Measurements from ENCODE around the gene CHRNA10.
"Not testable (repeated sequence)": the region's sequence is repeated elsewhere in the genome, so short reads cannot be mapped to it uniquely, and the experiment has no call there.

Gene CHRNA10

DNA sequence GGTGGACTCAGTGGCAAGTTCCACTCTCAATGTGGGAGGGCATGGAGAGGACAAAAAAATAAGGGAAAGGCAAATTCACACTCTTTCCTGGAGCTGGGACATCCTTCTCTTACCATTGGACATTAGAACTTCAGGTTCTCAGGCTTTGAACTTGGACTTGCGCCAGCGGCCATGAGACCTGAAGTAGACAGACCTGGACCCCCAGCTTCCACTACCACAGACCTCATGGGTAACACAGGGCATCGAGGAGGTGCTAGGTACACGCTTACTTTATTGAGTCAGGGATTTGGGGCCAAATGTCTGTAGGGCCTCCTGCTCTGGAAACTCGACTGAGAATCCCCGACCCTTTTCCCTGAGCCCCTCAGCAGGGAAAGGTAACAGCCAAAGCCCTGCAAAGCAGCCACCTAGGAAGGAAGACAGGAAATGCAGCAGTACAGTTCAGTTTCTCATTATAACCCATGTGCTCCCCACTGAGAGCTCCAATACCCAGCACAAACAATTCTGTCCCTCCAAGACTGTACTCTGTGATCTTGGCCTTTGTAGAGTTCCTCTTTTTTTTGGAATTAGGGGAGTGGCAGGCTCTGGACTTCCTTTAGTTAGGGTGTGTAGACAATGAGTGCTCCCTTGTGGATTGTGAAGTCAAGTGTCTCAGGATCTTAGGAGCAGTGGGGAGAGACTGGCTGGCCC is 5.7 kb downstream of the CHRNA10 start:
- DNase-seq (ENCODE audit: extremely low read depth in 1 of 2, low read depth in 1 of 2), result no peak

GRCh38 chr11:3664032-3664630 is 7.1 kb downstream of the CHRNA10 start:
- no peak for DNase-seq (ENCODE audit: extremely low read depth in 1 of 2, low read depth in 1 of 2)

- no peak for DNase-seq (ENCODE audit: extremely low read depth in 1 of 2, low read depth in 1 of 2)
Measured at GRCh38 chr11:3662856-3663255, 8.3 kb downstream of the CHRNA10 start.

- DNase-seq (ENCODE audit: extremely low read depth in 1 of 2, low read depth in 1 of 2), result no peak
Measured at GRCh38 chr11:3660960-3661359, 10.2 kb downstream of the CHRNA10 start.

DNA sequence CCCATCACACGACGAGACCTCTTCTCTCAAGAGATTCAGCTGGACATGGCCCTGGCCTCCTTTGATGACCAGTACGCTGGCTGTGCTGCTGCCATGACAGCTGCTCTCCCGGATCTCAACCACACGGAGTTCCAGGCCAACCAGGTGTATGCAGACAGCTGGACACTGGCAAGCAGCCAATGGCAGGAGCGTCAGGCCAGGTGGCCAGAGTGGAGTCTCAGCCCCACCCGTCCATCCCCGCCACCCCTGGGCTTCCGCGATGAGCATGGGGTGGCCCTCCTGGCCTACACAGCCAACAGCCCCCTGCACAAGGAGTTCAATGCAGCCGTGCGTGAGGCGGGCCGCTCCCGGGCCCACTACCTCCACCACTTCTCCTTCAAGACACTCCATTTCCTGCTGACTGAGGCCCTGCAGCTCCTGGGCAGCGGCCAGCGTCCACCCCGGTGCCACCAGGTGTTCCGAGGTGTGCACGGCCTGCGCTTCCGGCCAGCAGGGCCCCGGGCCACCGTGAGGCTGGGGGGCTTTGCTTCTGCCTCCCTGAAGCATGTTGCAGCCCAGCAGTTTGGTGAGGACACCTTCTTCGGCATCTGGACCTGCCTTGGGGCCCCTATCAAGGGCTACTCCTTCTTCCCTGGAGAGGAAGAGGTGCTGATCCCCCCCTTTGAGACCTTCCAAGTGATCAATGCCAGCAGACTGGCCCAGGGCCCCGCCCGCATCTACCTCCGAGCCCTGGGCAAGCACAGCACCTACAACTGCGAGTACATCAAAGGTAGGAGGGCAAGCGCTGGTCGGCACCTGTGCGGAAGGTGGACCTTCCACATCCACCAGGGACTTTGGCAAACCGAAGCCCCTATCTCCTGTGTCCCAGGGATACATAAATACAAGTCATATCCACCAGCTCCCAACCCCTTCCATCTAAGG is 11.3 kb downstream of the CHRNA10 start:
- DNase-seq (ENCODE audit: extremely low read depth in 1 of 2, low read depth in 1 of 2), result no peak

GRCh38 chr11:3658252-3658651 is 12.9 kb downstream of the CHRNA10 start:
- no peak for DNase-seq (ENCODE audit: extremely low read depth in 1 of 2, low read depth in 1 of 2)

DNA sequence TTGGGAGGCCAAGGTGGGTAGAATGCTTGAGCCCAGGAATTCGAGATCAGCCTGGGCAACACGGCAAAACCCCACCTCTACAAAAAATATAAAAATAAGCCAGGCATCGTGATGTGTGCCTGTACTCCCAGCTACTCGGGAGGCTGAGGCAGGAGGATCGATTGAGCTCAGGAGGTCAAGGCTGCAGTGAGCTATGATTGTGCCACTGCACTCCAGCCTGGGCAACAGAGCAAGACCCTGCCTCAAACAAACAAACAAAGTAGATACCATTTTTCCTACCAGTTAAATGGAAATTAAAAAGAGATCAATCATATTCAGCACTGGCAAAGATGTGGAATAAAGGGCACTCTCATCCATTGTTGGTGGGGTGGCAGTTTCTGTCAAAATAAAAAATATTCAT is 13.9 kb downstream of the CHRNA10 start:
- not testable (repeated sequence) for DNase-seq (ENCODE audit: extremely low read depth in 1 of 2, low read depth in 1 of 2)

DNA sequence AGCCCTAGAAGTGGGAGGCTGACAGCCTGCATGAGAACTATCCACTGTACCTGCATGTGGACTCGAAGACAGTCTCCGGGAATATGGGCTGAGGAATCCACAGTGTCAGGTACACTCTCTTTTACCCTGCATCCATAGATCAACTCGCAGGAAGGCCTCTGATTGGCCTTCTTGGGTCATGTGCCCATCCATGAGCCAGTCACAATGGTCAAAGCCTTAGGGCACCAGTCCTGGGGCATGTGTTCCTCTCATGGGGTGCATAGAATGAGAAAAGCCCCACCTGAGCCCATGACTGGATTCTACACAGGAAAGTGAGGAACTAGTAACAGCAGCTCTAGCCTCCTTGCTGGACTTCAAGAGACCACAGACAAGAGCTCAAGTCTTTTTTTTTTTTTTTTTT is 15.6 kb downstream of the CHRNA10 start:
- DNase-seq (ENCODE audit: extremely low read depth in 1 of 2, low read depth in 1 of 2), result no peak

DNA sequence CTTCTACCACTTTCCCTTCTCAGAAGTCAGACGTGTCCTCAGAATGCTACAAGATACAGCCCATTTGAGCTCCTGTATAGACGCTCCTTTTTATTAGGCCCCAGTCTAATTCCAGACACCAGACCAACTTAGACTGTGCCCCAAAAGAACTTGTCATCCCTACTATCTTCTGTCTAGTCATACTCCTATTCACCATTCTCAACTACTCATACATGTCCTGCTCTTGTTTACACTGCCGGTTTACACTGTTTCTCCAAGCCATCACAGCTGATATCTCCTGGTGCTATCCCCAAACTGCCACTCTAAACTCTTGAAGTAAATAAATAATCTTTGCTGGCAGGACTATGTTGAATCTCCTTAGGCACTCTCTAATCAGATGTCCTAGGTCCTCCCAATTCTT is 18.7 kb downstream of the CHRNA10 start:
- DNase-seq (ENCODE audit: extremely low read depth in 1 of 2, low read depth in 1 of 2), result not testable (repeated sequence)

- not testable (repeated sequence) for DNase-seq (ENCODE audit: extremely low read depth in 1 of 2, low read depth in 1 of 2)
Measured at GRCh38 chr11:3649374-3649773, 21.8 kb downstream of the CHRNA10 start.

DNA sequence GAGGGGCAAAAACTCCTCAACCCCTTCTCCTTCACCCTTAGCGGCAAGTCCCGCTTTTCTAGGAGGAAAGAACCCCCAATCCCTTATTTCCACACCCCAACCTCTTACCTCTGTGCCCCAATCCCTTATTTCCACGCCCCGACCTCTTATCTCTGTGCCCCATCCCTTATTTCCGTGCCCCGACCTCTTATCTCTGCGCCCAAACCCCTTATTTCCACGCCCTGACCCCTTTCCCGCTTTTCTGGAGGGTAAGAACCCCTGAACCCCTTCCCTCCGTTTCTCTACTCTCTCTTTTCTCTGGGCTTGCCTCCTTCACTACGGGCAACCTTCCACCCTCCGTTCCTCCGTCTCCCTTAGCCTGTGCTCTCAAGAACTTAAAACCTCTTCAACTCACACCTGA is 22.3 kb downstream of the CHRNA10 start:
- not testable (repeated sequence) for DNase-seq (ENCODE audit: extremely low read depth in 1 of 2, low read depth in 1 of 2)

DNA sequence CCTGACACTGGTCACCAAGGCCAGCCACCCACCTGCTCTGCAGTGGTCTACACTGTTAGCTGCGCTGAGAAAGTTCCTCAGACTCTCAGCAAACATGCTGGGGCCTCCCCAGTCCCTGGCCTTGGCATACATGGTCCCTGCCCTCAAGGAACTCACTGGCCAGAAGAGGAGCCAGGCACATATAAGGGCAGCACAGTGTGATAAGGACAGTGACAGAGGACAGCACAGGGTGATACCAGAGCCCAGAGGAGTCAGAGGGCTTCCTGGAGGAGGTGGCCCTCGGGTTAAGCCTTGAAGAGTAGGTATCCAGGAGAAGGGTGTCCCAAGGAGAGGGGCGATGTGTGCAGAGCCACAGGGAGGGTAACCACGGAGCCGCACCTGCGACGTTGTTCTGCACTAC is 25.6 kb downstream of the CHRNA10 start:
- no peak for DNase-seq (ENCODE audit: extremely low read depth in 1 of 2, low read depth in 1 of 2)

- no peak for DNase-seq (ENCODE audit: extremely low read depth in 1 of 2, low read depth in 1 of 2)
Measured at GRCh38 chr11:3644817-3645235, 26.4 kb downstream of the CHRNA10 start, which contains the start of gene ART1. ART1 (plus strand) TSS chr11:3645128; CDS start chr11:3659214, 14,086 bp downstream.

GRCh38 chr11:3643102-3643546 is 28.1 kb downstream of the CHRNA10 start:
- not testable (repeated sequence) for DNase-seq (ENCODE audit: extremely low read depth in 1 of 2, low read depth in 1 of 2)

GRCh38 chr11:3642071-3642951 is 28.9 kb downstream of the CHRNA10 start:
- DNase-seq (ENCODE audit: extremely low read depth in 1 of 2, low read depth in 1 of 2), result peak; percentile 20 to 45

- DNase-seq (ENCODE audit: extremely low read depth in 1 of 2, low read depth in 1 of 2), result no peak
Measured at GRCh38 chr11:3641701-3642070, 29.5 kb downstream of the CHRNA10 start, which contains the start of gene ART5. ART5 (minus strand) TSS chr11:3641992; CDS start chr11:3641862, 130 bp downstream.

DNA sequence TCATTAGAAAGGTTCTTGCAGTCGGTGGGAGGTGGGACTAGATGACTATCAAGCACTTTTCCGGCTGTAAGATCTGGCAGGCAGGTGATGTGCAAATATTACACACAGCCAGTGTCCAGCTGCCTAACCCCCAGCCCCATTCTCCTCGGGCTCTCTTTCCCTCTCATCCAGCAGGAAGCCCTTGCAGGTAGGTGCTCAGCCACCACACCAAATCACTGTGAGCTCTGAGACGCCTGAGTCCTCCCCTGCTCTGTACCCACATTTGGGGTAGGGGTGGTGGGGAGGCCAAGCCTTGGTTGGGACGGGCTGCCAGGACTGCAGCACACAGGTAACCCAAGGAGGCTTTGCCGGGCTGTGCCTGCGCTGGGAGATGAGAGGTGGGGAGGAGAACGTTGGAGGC is 30.0 kb downstream of the CHRNA10 start:
- no peak for DNase-seq (ENCODE audit: extremely low read depth in 1 of 2, low read depth in 1 of 2)

DNA sequence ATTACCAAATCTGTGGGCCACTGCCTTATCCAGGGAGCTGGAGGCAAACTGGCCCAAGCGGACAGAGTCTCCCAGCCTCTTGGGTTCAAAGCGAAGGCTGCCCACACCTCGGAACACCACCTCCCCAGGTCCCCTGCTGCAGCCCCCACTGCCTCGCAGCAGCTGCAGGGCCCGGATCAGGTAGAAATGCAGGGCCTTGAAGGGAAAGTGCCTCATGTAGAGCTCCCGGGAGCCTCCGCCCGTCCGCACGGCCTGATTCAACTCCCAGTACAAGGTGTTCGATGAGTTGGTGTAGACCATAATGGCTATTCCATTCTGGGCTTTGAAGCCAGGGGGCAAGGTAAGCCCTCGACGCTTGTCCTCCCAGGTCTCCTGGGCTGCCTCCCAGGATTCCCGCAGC is 31.3 kb downstream of the CHRNA10 start:
- no peak for DNase-seq (ENCODE audit: extremely low read depth in 1 of 2, low read depth in 1 of 2)

GRCh38 chr11:3638513-3638912 is 32.7 kb downstream of the CHRNA10 start:
- DNase-seq (ENCODE audit: extremely low read depth in 1 of 2, low read depth in 1 of 2), result no peak

DNA sequence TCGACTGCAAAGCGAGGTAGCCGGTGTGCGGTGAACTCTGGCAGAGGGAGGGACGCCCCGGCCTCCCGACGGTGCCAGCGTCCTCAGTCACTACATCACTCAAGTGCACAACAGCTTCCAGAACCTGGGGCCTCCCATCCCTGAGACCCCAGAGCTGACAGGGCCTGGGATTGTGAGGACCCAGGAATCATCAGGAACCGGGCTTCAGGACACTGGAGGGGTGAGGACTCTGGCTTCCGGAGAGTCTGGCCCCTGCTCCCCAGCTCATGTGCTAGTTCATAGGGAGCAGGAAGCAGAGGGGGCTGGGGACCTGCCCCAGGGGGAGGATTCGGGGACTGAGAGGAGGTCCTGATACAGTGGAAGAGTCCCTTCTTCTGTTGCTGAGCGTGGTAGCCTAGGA is 34.0 kb downstream of the CHRNA10 start:
- DNase-seq (ENCODE audit: extremely low read depth in 1 of 2, low read depth in 1 of 2), result no peak
